NCI-H2196 (cell line): ENCODE results near the gene RNGTT.
"Not testable (repeated sequence)": the region's sequence is repeated elsewhere in the genome, so short reads cannot be mapped to it uniquely, and the experiment has no call there.

Experiments used
- DNase-seq: peaks from one replicate; lab custom pipeline; 2025; ENCODE audit not compliant: unreplicated experiment; lab: John Stamatoyannopoulos, UW

The RNGTT gene

GRCh38 chr6:88963139-88964090 is at the start of gene RNGTT:
RNGTT (minus strand) TSS chr6:88963618; CDS start chr6:88963409, 209 bp downstream.
- DNase-seq, result peak; percentile 97

- DNase-seq, result no peak
Observed at GRCh38 chr6:89011436-89011835, 48.0 kb upstream of the RNGTT start.

- no peak for DNase-seq
Observed at GRCh38 chr6:89010825-89011224, 47.4 kb upstream of the RNGTT start.

DNA sequence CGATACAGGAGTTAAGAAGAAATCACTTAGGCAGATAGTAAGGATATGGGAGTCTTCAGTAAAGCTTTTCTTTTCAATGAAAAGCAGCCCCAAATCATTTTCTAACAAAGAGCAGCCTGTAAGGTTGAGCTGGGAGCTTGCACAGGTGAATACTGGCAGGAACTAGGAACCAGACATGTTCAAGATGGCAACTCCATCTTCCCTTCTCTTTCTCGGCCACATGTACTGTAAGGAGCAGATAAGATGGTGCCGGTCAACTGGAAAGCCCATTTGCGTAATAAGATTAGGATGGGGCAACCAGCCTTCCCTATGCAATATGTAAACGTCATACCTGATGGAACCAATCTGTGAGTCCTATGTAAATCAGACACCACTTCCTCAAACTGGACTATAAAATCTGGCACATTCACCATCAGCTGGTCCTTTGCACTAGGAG is 46.2 kb upstream of the RNGTT start:
- no peak for DNase-seq

DNA sequence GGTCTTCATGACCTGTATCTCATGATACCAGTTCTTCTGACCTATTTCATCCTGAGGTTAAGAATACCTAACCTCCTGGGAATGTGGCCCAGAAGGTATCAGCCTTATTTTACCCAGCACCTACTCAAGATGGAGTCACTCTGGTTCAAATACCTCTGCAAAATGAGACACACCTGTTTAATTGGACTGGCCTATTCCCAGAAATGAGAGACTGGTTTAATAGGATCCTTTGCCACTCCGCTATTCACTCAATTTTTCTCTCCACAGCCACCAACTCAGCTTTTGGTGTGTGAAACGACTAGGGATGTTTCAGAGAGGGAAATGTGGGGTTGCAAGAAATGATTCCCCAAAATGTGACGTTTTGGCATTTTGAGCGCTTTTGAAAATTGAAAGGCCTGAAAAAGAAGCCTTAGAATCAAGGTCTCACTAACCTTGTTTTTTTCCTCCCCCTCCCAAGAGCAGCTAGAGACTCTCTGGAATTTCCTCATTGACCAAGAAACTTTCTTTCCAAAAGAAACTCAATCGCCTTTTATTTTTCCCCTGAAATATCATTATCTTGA is 45.5 kb upstream of the RNGTT start:
- DNase-seq, result no peak

- DNase-seq, result no peak
Observed at GRCh38 chr6:89008001-89008814, 44.8 kb upstream of the RNGTT start.

GRCh38 chr6:89007209-89008000 is 44.0 kb upstream of the RNGTT start:
- peak; percentile 20 for DNase-seq

- no peak for DNase-seq
Observed at GRCh38 chr6:89002523-89002922, 39.1 kb upstream of the RNGTT start.

DNA sequence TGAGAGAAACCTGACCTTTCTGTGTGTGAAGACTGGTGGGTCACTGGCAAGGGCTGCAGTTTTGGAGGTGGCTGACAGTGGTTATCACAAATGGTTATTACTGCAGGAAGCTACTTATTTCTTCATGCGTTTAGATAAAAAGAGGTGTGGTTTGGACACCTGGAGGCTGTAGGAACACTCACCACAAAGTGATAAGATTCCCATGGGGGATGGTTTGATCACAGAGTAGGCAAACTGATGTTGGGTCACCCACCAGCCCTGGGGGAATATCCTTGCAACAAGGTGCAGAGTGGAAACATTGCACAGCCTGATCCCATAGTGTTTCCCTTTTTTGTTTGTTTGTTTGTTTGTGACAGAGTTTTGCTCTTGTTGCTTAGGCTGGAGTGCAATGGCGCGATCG is 33.9 kb upstream of the RNGTT start:
- DNase-seq, result no peak

- no peak for DNase-seq
Observed at GRCh38 chr6:88992741-88993552, 29.5 kb upstream of the RNGTT start.

GRCh38 chr6:88989215-88989614 is 25.8 kb upstream of the RNGTT start:
- peak; percentile 5 for DNase-seq

DNA sequence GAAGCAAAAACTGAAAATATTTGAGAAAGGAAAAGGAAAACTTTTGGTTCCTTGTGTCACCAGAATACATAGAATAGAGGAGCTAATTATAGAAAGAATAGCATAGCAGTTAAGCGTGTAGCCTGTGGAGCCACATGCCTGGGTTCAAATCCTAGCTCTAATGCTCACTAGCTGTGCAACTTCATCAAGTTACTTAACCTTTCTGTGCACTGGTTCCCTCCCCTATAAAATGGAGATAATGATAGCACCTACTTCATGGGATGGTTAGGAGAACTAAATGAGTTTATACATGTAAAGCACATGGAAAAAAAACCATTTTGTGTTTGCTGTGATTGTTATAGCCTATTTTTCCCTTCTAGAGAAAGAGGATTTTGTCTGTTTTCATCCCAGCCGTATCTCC is 24.5 kb upstream of the RNGTT start:
- no peak for DNase-seq

GRCh38 chr6:88985901-88986300 is 22.5 kb upstream of the RNGTT start:
- DNase-seq, result no peak

GRCh38 chr6:88984606-88985005 is 21.2 kb upstream of the RNGTT start:
- DNase-seq, result no peak

DNA sequence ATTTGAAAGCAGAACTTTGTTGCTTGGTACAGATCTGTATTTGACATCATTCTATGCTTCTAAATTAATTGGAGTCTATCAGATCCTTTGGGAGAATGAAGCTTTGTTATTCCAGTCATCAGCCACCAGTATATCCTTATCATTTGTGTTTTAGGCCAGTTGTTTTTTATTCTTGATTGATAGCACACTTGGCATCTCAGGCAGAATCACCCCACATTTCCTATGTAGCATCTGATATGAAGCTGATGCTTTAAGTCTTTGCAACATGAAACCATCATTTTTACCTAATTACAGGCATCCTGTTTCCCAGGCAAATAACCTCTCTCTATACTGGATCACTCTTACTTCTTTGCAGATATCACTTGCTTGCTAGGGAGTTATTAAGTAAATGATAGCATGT is 20.7 kb upstream of the RNGTT start:
- no peak for DNase-seq

GRCh38 chr6:88983532-88983931 is 20.1 kb upstream of the RNGTT start:
- peak; percentile 9 for DNase-seq

- not testable (repeated sequence) for DNase-seq
Observed at GRCh38 chr6:88983129-88983528, 19.7 kb upstream of the RNGTT start.

GRCh38 chr6:88982720-88983119 is 19.3 kb upstream of the RNGTT start:
- DNase-seq, result peak; percentile 76

DNA sequence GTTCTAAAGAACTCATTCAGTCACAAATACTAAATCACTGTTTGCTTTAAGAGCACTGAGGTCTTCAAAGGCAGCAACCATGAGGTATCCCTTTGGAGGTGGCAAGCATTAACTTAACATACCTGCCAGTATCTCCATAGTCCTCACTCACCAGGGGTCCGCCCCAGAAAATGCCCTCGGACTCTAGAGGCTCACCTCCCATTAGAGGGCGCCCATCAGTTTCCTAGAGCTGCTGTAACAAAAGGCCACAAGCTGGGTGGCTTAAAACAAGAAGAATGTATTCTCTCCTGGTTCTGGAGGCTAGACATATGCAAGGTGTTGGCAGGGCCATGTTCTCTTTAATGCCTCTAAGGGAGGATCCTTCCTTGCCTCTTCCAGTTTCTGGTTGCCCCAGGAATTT is 12.0 kb upstream of the RNGTT start:
- no peak for DNase-seq
